ENCODE results near the gene EZR. TPM values are rescaled to one million over a fixed set of nuclear protein-coding genes. Genes with fewer than 3 reads are reported as not detected.

The EZR gene
- total RNA-seq, 1 donor from 2014 or later: 85.6 TPM

Small RNAs within 50 kb of the gene (small RNA-seq; reads per million reads assigned to genes)
- gene MIR3918 (ENCODE audit: low replicate concordance): not detected

Other genes starting within 250 kb of the EZR start
- 46.5 TPM for gene DYNLT1, start 174.6 kb downstream of the EZR start, total RNA-seq
- gene SYTL3, start 169.3 kb downstream of the EZR start, total RNA-seq: 3.0 TPM
- 5.7 TPM for gene RSPH3, start 180.8 kb upstream of the EZR start, total RNA-seq
- 0.49 TPM for gene TAGAP, start 225.6 kb upstream of the EZR start, total RNA-seq

All from temporal lobe (tissue), 2 donors.